Calu3 (cell line): ENCODE results near the gene INPP5K. TPM values are rescaled to one million over a fixed set of nuclear protein-coding genes. Genes with fewer than 3 reads are reported as not detected.
"Not testable (repeated sequence)": the region's sequence is repeated elsewhere in the genome, so short reads cannot be mapped to it uniquely, and the experiment has no call there.

Experiments used
- BruUV-seq: library from RNA; stranded (reverse); fragments of 400-500 nt; replicated peaks from 2 replicates; lab custom pipeline; 2021; lab: Mats Ljungman, UMichigan
- CTCF ChIA-PET: fragments of 300-600 bp; sonication (Branson Sonifier 250); formaldehyde crosslinking; loops from one replicate; lab custom pipeline; 2022; ENCODE audit warnings: antibody characterized with exemption; lab: Charles Lee
- DNase-seq: peaks from one replicate; pipeline ENCODE4 v3.0.0; 2022
- H3K27ac Mint-ChIP-seq: one replicate; pipeline ENCODE4 v1.8.0; 2022; ENCODE audit warnings: mixed read lengths; ENCODE audit not compliant: unreplicated experiment
- H3K27me3 Mint-ChIP-seq: one replicate; pipeline ENCODE4 v1.8.0; 2022; ENCODE audit warnings: mixed read lengths; ENCODE audit not compliant: unreplicated experiment
- H3K36me3 Mint-ChIP-seq: one replicate; pipeline ENCODE4 v1.8.0; 2022; ENCODE audit warnings: mild to moderate bottlenecking, moderate library complexity, mixed read lengths; ENCODE audit not compliant: insufficient read depth, unreplicated experiment
- H3K4me1 Mint-ChIP-seq: one replicate; pipeline ENCODE4 v1.8.0; 2022; ENCODE audit warnings: mild to moderate bottlenecking, low read depth, mixed read lengths; ENCODE audit not compliant: unreplicated experiment
- H3K4me3 Mint-ChIP-seq: one replicate; pipeline ENCODE4 v1.8.0; 2022; ENCODE audit warnings: mild to moderate bottlenecking, low read depth, moderate library complexity, mixed read lengths; ENCODE audit not compliant: unreplicated experiment
- H3K9me3 Mint-ChIP-seq: one replicate; pipeline ENCODE4 v1.8.0; 2022; ENCODE audit warnings: low read depth, mixed read lengths; ENCODE audit not compliant: unreplicated experiment
- intact Hi-C: fragments of 100-400 bp; cut with micrococcal nuclease; formaldehyde crosslinking; loops from one replicate; pipeline ENCODE4 v1.10.0; 2022; ENCODE audit not compliant: unreplicated experiment
- total RNA-seq: library from RNA; stranded (reverse); gene quantifications from 2 replicates; pipeline ENCODE4 v1.2.3, GENCODE V29; 2022
- TF ChIP-seq, protein P1 (sequence below): fragments of 200-600 bp; IDR thresholded peaks from one replicate; pipeline ENCODE4 v1.8.0; 2022; ENCODE audit warnings: antibody characterized with exemption; ENCODE audit not compliant: unreplicated experiment

INPP5K gene
- total RNA-seq, 1 experiment from 2014 or later: 18.7 TPM

DNA sequence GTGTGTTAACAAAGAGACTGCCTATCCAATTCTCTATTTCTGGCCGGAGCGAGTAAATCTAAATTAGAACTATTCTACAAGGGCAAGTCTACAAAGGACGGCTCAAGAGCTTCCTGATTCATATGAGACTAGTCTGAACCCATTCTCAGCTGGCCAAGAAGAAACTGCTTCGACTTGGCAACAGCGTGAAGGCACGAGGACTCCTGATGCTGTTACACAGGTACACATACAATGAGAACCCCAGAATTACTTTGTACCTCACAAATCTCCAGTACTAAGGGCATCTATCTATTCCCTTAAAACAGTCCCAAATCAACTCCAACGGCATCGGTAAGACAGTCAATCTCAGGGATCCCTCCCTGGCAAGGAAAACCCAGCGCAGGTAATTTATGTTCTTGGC is 61.9 kb downstream of the INPP5K start:
- intact Hi-C loops: loop anchor here (10.0 kb wide), 1 partner anchor 90 kb away; no protein-coding TSS in a partner anchor
- TF ChIP-seq, protein P1, sequence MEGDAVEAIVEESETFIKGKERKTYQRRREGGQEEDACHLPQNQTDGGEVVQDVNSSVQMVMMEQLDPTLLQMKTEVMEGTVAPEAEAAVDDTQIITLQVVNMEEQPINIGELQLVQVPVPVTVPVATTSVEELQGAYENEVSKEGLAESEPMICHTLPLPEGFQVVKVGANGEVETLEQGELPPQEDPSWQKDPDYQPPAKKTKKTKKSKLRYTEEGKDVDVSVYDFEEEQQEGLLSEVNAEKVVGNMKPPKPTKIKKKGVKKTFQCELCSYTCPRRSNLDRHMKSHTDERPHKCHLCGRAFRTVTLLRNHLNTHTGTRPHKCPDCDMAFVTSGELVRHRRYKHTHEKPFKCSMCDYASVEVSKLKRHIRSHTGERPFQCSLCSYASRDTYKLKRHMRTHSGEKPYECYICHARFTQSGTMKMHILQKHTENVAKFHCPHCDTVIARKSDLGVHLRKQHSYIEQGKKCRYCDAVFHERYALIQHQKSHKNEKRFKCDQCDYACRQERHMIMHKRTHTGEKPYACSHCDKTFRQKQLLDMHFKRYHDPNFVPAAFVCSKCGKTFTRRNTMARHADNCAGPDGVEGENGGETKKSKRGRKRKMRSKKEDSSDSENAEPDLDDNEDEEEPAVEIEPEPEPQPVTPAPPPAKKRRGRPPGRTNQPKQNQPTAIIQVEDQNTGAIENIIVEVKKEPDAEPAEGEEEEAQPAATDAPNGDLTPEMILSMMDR: no peak
- TSS peak; percentile 44 for BruUV-seq
- Mint-ChIP-seq H3K27ac (peak overlapping the region; percentile 42), H3K27me3 (no peaks in the 10 kb centered on the region), H3K4me1 (peaks cover 2% of the 10 kb centered on the region), H3K4me3 (peak overlapping the region; percentile 78), H3K36me3 (peaks cover 48% of the 10 kb centered on the region), H3K9me3 (no peaks in the 10 kb centered on the region)
- DNase-seq: no peak
- CTCF ChIA-PET: interaction anchor here (1.0 kb wide), 1 partner anchor 89 kb away, joined by 3 read pairs; no protein-coding TSS in a partner anchor

DNA sequence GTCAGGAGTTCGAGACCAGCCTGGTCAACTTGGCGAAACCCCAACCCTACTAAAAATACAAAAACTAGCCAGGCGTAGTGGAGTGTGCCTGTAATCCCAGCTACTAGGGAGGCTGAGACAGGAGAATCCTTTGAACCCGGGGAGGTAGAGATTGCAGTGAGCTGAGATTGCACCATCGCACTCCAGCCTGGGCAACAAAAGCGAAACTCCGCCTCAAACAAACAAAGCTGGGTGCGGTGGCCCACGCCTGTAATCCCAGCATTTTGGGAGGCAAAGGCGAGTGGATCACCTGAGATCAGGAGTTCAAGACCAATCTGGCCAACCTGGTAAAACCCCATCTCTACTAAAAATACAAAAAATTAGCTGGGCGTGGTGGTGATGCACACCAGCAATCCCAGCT is 62.7 kb downstream of the INPP5K start:
- peaks cover 54% of the 10 kb centered on the region for H3K36me3 Mint-ChIP-seq
- intact Hi-C loops: loop anchor here (10.0 kb wide), 1 partner anchor 89 kb away; no protein-coding TSS in a partner anchor
- CTCF ChIA-PET: interaction anchor here (0.6 kb wide), 2 partner anchors 134 to 184 kb away, joined by 3 to 5 read pairs; no protein-coding TSS in a partner anchor
- H3K27ac Mint-ChIP-seq, H3K4me1 Mint-ChIP-seq, H3K27me3 Mint-ChIP-seq, DNase-seq, H3K9me3 Mint-ChIP-seq, BruUV-seq, H3K4me3 Mint-ChIP-seq: not testable (repeated sequence)

- H3K4me3 Mint-ChIP-seq: no peak overlapping the region
- H3K4me1 Mint-ChIP-seq: no peaks in the 10 kb centered on the region
- H3K27me3 Mint-ChIP-seq: no peaks in the 10 kb centered on the region
- intact Hi-C loops: loop anchor here (10.0 kb wide), 1 partner anchor 88 kb away; no protein-coding TSS in a partner anchor
- TF ChIP-seq, protein P1: no peak
- no peaks in the 10 kb centered on the region for H3K9me3 Mint-ChIP-seq
- peaks cover 54% of the 10 kb centered on the region for H3K36me3 Mint-ChIP-seq
- DNase-seq: no peak
- H3K27ac Mint-ChIP-seq: no peak overlapping the region
- CTCF ChIA-PET: interaction anchor here (0.6 kb wide), 1 partner anchor 14 kb away, joined by 4 read pairs; no protein-coding TSS in a partner anchor
- BruUV-seq: no TSS peak
Observed at GRCh38 chr17:1452836-1453235, 63.6 kb downstream of the INPP5K start.

GRCh38 chr17:1450261-1450660 is 66.2 kb downstream of the INPP5K start:
- H3K9me3 Mint-ChIP-seq, H3K4me3 Mint-ChIP-seq, H3K4me1 Mint-ChIP-seq, H3K27me3 Mint-ChIP-seq, DNase-seq, H3K27ac Mint-ChIP-seq, CTCF ChIA-PET, BruUV-seq: not testable (repeated sequence)
- peaks cover 29% of the 10 kb centered on the region for H3K36me3 Mint-ChIP-seq
- intact Hi-C loops: loop anchor here (10.0 kb wide), 1 partner anchor 85 kb away; no protein-coding TSS in a partner anchor

DNA sequence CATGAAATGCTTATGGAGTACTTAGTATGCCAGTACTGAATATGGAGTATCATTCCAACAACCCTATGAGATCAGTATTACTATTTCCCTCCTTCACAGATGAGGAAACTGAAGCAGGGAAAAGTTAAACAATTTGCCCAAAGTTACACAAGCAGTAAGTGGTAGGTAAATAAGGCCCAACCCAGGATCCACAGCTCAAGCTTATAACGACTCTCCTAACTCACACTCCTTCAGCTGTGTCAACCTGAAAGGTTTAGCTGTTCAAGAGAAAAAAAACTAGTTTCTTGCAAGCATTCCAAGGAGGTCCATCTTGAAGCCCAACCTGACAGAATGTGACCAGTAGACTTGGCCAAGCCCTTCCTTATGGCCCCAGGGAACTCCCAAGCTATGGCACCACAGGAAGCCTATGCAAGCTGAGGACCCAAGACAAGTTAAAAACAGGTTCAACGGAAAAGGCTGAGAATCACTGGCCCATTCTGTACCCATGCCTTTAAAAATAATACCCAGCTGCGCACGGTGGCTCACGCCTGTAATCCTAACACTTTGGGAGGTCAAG is 66.9 kb downstream of the INPP5K start:
- Mint-ChIP-seq H3K36me3 (peaks cover 21% of the 10 kb centered on the region), H3K4me3 (no peak overlapping the region), H3K4me1 (no peaks in the 10 kb centered on the region), H3K27me3 (no peaks in the 10 kb centered on the region), H3K27ac (no peak overlapping the region), H3K9me3 (no peaks in the 10 kb centered on the region)
- TF ChIP-seq, protein P1: no peak
- intact Hi-C loops: no loop called here
- CTCF ChIA-PET: no interaction called here
- BruUV-seq: no TSS peak
- no peak for DNase-seq
